IPS DF 4.7 (cell line): ENCODE data around the gene HIF1A.

ENCODE experiments used
- DNase-seq: peaks from one replicate; pipeline ENCODE4 v3.0.0-alpha.2; 2013; ENCODE audit warnings: low spot score; ENCODE audit errors: extremely low read depth

Gene HIF1A

GRCh38 chr14:61780125-61780524 is 84.8 kb downstream of the HIF1A start:
- DNase-seq, result no peak

- no peak for DNase-seq
Measured at GRCh38 chr14:61797309-61797708, 102.0 kb downstream of the HIF1A start.
